ENCODE measurements around the gene LRRC59.

Gene LRRC59

GRCh38 chr17:50381920-50382319 lies 15.4 kb downstream of the LRRC59 start:
- no peak overlapping the region for H3K27ac ChIP-seq (replicated peaks)
- no peak overlapping the region for H3K4me3 ChIP-seq (replicated peaks; ENCODE audit: insufficient read depth, low read length)
- DNase-seq (ENCODE audit: low read depth in 1 of 2, low spot score in 1 of 2), result no peak
- H3K27me3 ChIP-seq (ENCODE audit: insufficient read depth, poor library complexity, severe bottlenecking), result no peaks in the 10 kb centered on the region
- TF ChIP-seq, protein P1, sequence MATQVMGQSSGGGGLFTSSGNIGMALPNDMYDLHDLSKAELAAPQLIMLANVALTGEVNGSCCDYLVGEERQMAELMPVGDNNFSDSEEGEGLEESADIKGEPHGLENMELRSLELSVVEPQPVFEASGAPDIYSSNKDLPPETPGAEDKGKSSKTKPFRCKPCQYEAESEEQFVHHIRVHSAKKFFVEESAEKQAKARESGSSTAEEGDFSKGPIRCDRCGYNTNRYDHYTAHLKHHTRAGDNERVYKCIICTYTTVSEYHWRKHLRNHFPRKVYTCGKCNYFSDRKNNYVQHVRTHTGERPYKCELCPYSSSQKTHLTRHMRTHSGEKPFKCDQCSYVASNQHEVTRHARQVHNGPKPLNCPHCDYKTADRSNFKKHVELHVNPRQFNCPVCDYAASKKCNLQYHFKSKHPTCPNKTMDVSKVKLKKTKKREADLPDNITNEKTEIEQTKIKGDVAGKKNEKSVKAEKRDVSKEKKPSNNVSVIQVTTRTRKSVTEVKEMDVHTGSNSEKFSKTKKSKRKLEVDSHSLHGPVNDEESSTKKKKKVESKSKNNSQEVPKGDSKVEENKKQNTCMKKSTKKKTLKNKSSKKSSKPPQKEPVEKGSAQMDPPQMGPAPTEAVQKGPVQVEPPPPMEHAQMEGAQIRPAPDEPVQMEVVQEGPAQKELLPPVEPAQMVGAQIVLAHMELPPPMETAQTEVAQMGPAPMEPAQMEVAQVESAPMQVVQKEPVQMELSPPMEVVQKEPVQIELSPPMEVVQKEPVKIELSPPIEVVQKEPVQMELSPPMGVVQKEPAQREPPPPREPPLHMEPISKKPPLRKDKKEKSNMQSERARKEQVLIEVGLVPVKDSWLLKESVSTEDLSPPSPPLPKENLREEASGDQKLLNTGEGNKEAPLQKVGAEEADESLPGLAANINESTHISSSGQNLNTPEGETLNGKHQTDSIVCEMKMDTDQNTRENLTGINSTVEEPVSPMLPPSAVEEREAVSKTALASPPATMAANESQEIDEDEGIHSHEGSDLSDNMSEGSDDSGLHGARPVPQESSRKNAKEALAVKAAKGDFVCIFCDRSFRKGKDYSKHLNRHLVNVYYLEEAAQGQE (IDR thresholded peaks at IDR 0.05; ENCODE audit: insufficient replicate concordance, low read depth), result no peak
- TF ChIP-seq POLR2AphosphoS5 (IDR thresholded peaks at IDR 0.05; ENCODE audit: low read depth), result peak; percentile 33; the same call in 1 of the 2 replicates
- TF ChIP-seq CTCF (IDR thresholded peaks at IDR 0.05; ENCODE audit: insufficient read depth, low read length), result no peak
- TF ChIP-seq SPI1 (IDR thresholded peaks at IDR 0.05; ENCODE audit: borderline replicate concordance, low read depth), result no peak
- no peak for TF ChIP-seq GABPA (IDR thresholded peaks at IDR 0.05; ENCODE audit: low read depth)

- TF ChIP-seq SPI1 (IDR thresholded peaks at IDR 0.05; ENCODE audit: borderline replicate concordance, low read depth) (no peak), GABPA (IDR thresholded peaks at IDR 0.05; ENCODE audit: low read depth) (no peak), POLR2AphosphoS5 (IDR thresholded peaks at IDR 0.05; ENCODE audit: low read depth) (no peak), CTCF (IDR thresholded peaks at IDR 0.05; ENCODE audit: insufficient read depth, low read length) (no peak)
- TF ChIP-seq, protein P1 (IDR thresholded peaks at IDR 0.05; ENCODE audit: insufficient replicate concordance, low read depth), result no peak
- DNase-seq (ENCODE audit: low read depth in 1 of 2, low spot score in 1 of 2), result no peak
Observed at GRCh38 chr17:50381260-50381815, 16.0 kb downstream of the LRRC59 start.

DNA sequence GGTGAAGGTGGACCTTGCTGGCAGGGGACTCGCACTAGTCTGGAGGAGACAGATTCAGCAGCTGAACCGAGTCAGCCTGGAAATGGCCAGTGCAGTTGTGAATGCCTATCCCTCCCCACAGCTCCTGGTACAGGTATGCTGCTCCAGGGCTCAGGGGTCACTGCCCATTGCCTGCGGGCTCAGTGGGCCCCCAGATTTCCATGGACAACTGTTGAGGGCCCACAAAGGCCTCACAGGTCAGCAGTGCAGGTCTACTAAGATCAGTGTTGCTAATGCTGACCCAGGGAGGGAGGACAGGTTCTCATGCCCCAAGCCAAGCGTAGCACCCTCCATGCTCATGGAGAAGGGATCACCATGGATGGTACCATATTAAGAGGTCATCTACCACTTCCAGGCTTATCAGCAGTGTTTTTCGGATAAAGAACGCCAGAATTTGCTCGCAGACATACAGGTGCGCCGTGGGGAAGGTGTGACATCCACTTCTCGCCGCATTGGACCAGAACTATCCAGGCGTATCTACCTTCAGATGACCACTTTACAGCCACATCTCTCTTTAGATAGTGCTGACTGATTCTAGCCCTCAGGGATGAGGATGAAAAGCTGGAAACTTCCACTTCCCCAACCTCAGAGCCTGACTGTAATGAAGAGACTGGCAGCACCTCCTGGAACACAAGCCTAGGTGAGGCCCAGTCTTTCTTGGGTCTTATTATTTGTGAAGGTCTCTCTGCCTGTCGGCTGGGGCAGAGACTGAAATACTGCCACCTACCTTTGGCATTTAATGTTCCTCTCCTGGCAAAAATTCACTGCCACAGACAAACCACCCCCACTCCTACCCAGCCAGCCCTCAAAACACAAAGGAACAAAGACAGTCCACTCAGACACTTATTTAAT lies 16.7 kb downstream of the LRRC59 start:
- Histone ChIP-seq H3K27me3 (ENCODE audit: insufficient read depth, poor library complexity, severe bottlenecking) (no peaks in the 10 kb centered on the region), H3K4me3 (replicated peaks; ENCODE audit: insufficient read depth, low read length) (no peak overlapping the region), H3K27ac (replicated peaks) (no peak overlapping the region)
- DNase-seq (ENCODE audit: low read depth in 1 of 2, low spot score in 1 of 2), result no peak
- TF ChIP-seq, protein P1 (IDR thresholded peaks at IDR 0.05; ENCODE audit: insufficient replicate concordance, low read depth), result no peak
- peak; percentile 55 for TF ChIP-seq POLR2AphosphoS5 (IDR thresholded peaks at IDR 0.05; ENCODE audit: low read depth)

More at GRCh38 chr17:50381260-50381815, 16.0 kb downstream of the LRRC59 start:
- Histone ChIP-seq H3K27me3 (ENCODE audit: insufficient read depth, poor library complexity, severe bottlenecking) (no peaks in the 10 kb centered on the region), H3K27ac (replicated peaks) (no peak overlapping the region), H3K4me3 (replicated peaks; ENCODE audit: insufficient read depth, low read length) (no peak overlapping the region)

Measured in HL-60 (cell line).